Central memory CD4-positive, alpha-beta T cell (primary cell): ENCODE data around the gene NSUN2.

Experiments
- DNase-seq: peaks from one replicate; pipeline ENCODE4 v3.0.0; 2022

Gene NSUN2

DNA sequence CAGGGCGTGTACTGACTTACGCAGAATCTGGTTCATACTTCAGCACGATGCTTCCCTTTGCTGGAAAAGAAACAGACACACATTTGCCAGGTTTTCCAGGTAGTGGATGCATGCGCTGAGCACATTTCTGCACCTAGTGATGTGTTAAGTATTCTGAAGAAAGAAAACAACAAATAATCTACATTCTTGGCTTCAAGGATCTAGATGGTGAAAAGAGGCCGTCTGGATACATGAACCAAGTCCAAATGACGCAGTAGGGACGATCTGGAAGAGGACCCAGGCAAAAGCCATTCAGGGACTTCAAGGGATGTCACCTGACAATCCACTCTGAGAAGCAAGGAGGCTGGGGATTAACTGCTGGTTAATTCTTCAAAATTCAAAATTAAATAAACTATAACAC, 30.4 kb downstream of the NSUN2 start:
- no peak for DNase-seq

- DNase-seq = no peak
Observed at GRCh38 chr5:6601816-6602215, 31.0 kb downstream of the NSUN2 start.

DNA sequence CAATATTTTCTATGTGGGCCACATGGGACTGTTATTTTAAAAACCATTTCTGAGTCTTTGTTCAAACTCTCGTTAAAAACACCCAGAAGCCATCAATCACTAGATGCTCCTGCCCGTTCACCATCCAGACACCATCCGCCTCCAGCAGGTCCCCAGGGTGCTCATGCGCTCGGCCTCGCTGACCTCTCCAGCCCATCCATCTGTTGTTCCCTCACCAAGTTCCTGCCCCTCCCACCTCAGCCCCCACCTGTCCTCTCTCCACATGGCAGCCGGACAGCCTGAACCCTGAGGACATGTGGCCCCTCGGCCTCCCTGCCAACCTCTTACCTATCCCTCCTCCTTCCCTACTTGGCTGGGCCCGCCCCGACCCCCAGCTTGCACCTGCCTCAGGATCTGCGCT, 31.6 kb downstream of the NSUN2 start:
- DNase-seq = no peak

DNA sequence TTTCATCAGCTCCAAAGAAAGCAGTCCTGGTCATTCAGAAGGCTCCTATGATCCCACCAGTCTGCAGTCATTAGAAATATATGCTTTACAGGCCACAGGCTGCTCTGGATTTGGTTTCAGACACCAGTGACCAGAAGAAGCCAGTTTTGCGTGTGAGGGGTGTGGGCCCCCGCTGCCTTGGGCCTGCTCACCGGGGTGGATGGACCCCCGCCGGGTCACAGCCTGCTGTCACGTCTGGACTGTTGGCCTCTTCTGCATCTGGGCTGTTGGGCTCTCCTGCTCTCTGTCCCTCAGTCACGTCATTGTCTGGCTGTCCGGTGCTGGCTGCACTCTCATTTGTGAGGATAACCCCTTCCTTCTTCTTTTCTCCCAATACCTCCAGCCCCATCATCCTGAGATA, 33.1 kb downstream of the NSUN2 start:
- DNase-seq = no peak

- DNase-seq = no peak
Observed at GRCh38 chr5:6598351-6598900, 34.4 kb downstream of the NSUN2 start.

DNA sequence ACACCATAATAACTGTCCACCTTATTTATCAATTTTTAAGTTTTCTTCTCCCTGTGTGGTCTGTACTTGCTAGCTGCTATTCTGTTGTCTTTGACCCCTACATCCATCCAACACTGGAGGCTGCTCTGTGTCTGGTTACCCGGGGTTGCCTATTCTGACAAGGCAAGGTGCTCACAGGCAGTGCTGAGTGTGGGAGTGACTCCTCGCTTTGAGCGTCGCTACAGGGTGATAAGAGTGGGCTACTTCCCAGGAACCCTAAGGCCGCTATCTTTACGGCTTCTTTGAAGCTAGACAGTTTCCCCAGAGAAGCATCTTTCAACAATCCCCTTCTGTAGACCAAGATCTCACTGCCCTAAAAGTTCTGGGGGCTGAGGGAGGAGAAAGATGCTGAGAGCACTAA, 35.3 kb downstream of the NSUN2 start:
- DNase-seq = no peak

GRCh38 chr5:6596388-6596787, 36.5 kb downstream of the NSUN2 start:
- no peak for DNase-seq

- no peak for DNase-seq
Observed at GRCh38 chr5:6595405-6595804, 37.4 kb downstream of the NSUN2 start.

DNA sequence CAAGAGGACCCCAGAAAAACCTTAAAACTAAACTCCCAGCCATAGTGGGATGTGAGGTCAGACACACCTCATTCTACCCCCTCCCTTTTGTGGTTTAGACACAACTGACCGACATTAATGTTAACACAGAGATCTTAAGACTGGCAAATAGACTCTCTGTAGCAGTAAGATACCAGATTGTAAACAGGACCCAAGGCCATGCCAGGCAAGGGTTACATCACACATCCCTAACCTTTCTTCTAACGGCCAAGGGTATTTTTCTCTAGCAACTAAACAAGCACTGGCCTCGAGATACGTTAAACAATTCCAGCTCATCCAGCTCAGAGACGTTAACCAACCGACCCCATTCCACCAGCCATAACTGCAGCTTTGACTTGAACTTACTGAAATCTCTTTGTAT, 38.8 kb downstream of the NSUN2 start:
- DNase-seq = no peak

- no peak for DNase-seq
Observed at GRCh38 chr5:6593148-6594016, 39.5 kb downstream of the NSUN2 start.

DNA sequence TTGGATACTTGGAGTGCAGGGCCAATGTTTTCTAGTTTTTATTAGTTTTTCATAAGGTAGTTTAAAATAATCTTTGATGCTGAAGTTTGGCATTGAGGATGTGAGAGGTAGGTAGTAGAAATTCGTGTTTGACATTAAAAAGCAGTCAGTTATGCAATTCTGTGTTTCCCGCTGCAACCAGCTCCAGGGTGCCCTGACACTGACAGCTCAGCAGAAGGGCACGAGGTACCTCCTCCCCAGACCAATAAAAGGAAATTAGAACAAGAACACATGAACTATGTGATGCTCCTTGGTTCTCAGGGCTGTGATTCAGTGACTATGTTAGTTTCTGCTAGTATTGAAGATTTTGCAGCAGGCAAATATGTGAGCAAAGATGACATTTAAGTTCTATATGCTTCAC, 40.2 kb downstream of the NSUN2 start:
- DNase-seq = no peak

- DNase-seq = no peak
Observed at GRCh38 chr5:6591671-6592288, 41.1 kb downstream of the NSUN2 start.

GRCh38 chr5:6590581-6590980, 42.3 kb downstream of the NSUN2 start:
- no peak for DNase-seq

DNA sequence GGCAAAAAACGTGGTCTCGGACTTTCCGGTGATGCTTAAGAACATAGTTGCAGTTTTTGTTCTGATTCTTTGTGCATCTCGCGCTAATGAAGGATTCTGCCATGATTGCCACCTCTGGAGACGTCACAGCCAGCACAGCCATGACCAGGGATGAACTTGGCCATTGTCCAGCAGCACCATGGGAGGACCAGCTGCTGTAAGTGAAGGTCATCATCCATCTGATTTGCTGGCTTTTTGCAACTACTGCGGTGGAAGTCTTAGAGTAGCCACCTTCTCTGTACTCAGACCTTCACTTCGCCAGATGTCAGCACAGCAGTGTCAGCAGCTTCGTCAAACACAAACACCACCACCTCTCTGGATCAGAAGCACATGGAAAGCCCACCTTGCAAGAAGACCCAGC, 45.7 kb downstream of the NSUN2 start:
- no peak for DNase-seq

GRCh38 chr5:6586647-6587042, 46.2 kb downstream of the NSUN2 start:
- DNase-seq = no peak

DNA sequence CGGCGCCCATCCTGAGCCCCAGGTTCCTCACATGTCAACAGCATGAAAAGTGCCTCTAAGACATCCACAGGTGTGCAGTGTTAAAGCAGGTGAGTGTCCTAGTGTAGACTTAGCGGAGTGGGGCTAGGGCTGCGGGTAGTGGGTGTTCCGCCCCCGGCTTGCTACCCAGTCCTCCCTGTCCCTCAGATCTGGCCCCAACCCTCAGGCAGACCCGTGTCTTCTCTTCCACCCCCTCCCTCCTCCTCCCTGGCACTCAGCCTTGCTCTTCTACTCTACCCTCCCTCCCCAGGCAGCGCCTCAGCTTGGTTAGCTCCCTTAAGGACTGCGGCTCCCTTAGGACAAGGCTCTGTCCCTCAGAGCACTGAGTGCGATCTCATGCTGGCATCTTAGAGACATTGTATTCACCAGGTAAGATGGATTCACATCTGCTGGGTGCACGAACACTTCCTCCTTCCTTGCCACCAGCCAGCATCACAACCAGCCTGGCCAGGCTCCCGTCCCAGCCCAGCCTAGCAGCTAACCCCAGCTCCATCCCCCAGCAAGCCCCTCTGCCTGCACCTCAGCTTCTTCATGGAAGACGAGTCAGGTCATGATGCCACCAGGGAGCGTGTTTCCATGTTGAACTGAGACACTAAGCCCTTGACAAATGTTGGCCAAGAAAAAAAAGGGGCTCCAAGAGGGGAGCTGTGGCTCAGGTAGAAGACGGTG, 46.8 kb downstream of the NSUN2 start:
- DNase-seq = no peak

GRCh38 chr5:6585168-6585567, 47.7 kb downstream of the NSUN2 start:
- DNase-seq = no peak

GRCh38 chr5:6584727-6585126, 48.1 kb downstream of the NSUN2 start:
- no peak for DNase-seq

- DNase-seq = no peak
Observed at GRCh38 chr5:6584101-6584645, 48.7 kb downstream of the NSUN2 start.

- no peak for DNase-seq
Observed at GRCh38 chr5:6583049-6583880, 49.6 kb downstream of the NSUN2 start.

DNA sequence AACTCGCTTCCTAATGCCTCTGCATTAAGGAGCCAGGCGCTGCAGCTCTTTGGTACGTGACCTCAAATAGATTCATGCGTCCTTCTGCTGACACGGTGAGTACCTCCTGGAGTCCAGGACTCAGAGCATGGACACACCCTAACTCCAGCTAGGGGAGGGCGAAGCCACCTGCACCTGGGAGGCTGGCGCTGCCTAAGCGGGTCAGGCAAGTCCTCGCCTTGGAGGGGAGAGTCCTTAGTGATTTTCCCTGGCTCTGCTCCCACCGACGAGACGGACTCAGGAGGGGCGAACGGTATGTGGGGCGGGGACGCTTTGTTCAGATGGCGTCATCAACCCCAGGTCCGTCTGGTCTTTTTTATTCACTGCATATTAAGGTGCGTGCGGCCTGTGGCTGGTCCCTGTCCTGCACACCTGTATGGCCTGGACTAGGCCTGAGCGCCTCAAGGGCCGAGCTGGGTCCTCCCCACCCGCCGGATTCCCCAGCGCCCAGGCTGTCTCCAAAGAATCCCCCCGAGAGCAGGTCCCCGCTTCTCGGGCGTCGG, 50.3 kb downstream of the NSUN2 start:
- no peak for DNase-seq
